AG04449 (cell line): Measurements from ENCODE around the gene ETNK2.

Source experiments
- CTCF ChIA-PET: fragments of 350-600 bp; formaldehyde crosslinking; extraction: SDS; loops from one replicate; lab custom pipeline; 2021; ENCODE audit warnings: antibody characterized with exemption; lab: Yijun Ruan, JAX
- POLR2A ChIA-PET: fragments of 400-600, 350-600 bp; formaldehyde crosslinking; extraction: SDS; loops from one replicate; lab custom pipeline; 2020; ENCODE audit warnings: antibody characterized with exemption, inconsistent platforms; lab: Yijun Ruan, JAX
- DNase-seq: peaks from one replicate; pipeline ENCODE4 v3.0.0-alpha.2; 2010; ENCODE audit warnings: low read depth, low spot score
- H3K4me3 ChIP-seq: 2 replicates; pipeline ENCODE4 v1.5.1; 2011; ENCODE audit warnings: low read depth, mild to moderate bottlenecking, control low read depth, low read length
- CTCF ChIP-seq: IDR thresholded peaks from one replicate; pipeline ENCODE4 v1.5.1; 2011; ENCODE audit warnings: mild to moderate bottlenecking, moderate library complexity, low read length, control low read depth, inconsistent platforms; ENCODE audit not compliant: insufficient read depth; ENCODE audit errors: missing control alignments

ETNK2 gene

GRCh38 chr1:204196068-204196795 lies 44.4 kb upstream of the ETNK2 start, which contains the start of gene KISS1:
TSS of gene KISS1 (minus strand) at chr1:204196491. CDS start at chr1:204192876, 3,615 bp downstream.
- ChIA-PET CTCF (interaction anchor here (0.5 to 12.7 kb wide), 7 partner anchors 10 to 202 kb away, joined by 3 to 548 read pairs (median 8); partner anchors contain the start of genes GOLT1A and REN), POLR2A (interaction anchor here (0.8 kb wide), 1 partner anchor 100 kb away, joined by 3 read pairs; no protein-coding TSS in a partner anchor)
- TF ChIP-seq CTCF: no peak
- no peak for DNase-seq
- no peak within 1 kb of the TSS for H3K4me3 ChIP-seq

GRCh38 chr1:204194771-204195170 lies 42.9 kb upstream of the ETNK2 start:
- ChIA-PET CTCF (interaction anchor here (5.1 to 10.2 kb wide), 2 partner anchors 11 to 31 kb away, joined by 36 to 112 read pairs; no protein-coding TSS in a partner anchor), POLR2A (no interaction called here)
- no peak for TF ChIP-seq CTCF
- no peak overlapping the region for H3K4me3 ChIP-seq
- DNase-seq: no peak

DNA sequence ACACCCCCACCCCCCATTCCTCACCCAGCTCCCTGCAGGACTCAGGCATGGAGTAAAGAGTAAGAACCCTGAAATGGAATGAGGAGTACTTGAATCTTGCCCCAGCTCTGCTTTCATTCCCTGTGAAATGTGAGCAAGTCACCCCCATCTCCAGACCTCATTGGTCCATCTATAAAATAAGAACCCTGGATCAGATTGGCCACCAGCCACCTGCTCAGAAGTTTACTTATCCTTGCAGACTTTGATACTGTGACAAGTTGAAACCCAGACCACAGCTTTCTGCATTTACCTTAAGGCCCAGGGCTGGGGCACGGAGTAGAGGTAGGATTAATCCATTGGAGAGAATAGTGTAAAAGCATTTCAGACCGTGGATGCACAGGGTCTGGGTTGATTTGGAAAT lies 42.2 kb upstream of the ETNK2 start:
- POLR2A ChIA-PET: interaction anchor here (0.6 kb wide), 1 partner anchor 309 kb away, joined by 3 read pairs; no protein-coding TSS in a partner anchor
- no peak for DNase-seq
- no peak overlapping the region for H3K4me3 ChIP-seq
- TF ChIP-seq CTCF: no peak
- CTCF ChIA-PET: interaction anchor here (5.1 to 10.2 kb wide), 2 partner anchors 12 to 31 kb away, joined by 36 to 112 read pairs; no protein-coding TSS in a partner anchor

DNA sequence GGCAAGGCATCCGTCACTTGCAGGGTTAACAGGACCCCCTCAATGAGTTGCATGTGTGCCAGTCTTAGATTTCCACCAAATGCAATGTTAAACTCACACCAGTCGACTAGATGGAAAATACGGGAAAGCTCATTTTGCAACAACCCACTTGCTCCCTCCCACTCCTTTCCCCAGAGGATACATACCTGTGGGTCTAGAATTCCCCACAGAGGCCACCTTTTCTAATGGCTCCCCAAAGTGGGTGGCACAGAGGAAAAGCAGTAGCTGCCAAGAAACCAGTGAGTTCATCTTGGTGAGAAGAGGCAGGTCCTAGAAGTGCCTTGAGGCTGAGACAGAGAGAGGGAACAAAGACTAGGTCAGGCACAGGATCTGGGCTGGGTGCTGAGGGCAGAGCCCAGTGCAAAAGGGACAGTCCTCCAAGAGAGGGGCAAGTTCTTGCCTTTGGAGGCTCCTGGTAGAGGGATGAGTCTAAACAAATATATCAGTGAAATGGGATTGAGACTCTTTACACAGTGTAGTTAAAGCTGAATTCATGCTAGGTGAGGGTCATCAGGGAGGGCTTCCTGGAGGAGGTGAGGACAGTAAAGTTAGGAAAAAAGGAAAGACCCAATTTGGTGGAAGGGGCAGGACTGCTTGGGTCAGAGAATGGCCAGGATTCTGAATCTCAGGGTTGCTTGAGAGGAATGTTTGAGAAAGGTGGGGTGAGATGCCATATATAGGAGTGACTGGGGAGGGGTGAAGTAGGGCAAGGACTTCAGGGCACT lies 40.9 kb upstream of the ETNK2 start:
- no peak overlapping the region for H3K4me3 ChIP-seq
- no peak for TF ChIP-seq CTCF
- DNase-seq: no peak
- ChIA-PET CTCF (interaction anchor here (0.8 to 10.2 kb wide), 8 partner anchors 13 to 322 kb away, joined by 3 to 112 read pairs (median 4); partner anchors contain the start of gene GOLT1A), POLR2A (no interaction called here)

DNA sequence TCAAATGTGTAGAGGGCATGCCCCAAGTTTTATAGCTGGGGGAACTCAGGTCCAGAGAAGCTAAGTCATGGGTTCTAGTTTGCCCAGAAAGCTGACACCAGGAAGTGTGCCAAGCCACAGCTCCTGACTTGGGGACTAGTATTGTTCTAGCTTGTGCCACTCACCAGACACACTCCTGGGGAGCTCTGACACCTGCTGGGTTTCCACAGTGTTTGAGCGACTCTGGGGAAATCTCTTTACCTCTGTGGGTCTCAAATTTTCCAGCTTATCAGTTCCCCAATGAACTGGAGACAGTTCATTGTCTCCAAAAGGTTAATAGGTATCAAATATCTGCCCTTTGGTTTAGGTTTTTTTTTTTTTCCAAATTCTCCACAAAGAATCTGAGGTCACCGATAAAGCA lies 40.2 kb upstream of the ETNK2 start:
- TF ChIP-seq CTCF: no peak
- ChIA-PET CTCF (interaction anchor here (0.8 to 10.2 kb wide), 9 partner anchors 14 to 321 kb away, joined by 3 to 112 read pairs (median 4); partner anchors contain the start of gene GOLT1A), POLR2A (no interaction called here)
- DNase-seq: no peak
- H3K4me3 ChIP-seq: no peak overlapping the region
